ENCODE data around the gene COQ8B.
"Not testable (repeated sequence)": the region's sequence is repeated elsewhere in the genome, so short reads cannot be mapped to it uniquely, and the experiment has no call there.

The COQ8B gene

GRCh38 chr19:40742477-40742876 lies 25.8 kb upstream of the COQ8B start:
- DNase-seq (ENCODE audit: low read depth, low spot score): no peak

GRCh38 chr19:40741527-40742390 lies 25.1 kb upstream of the COQ8B start:
- no peak for DNase-seq (ENCODE audit: low read depth, low spot score)

GRCh38 chr19:40740747-40741146 lies 24.1 kb upstream of the COQ8B start:
- no peak for DNase-seq (ENCODE audit: low read depth, low spot score)

- peak; percentile 37 for DNase-seq (ENCODE audit: low read depth, low spot score)
Observed at GRCh38 chr19:40739871-40740703, 23.4 kb upstream of the COQ8B start.

GRCh38 chr19:40739030-40739839 lies 22.5 kb upstream of the COQ8B start:
- DNase-seq (ENCODE audit: low read depth, low spot score): no peak

GRCh38 chr19:40737102-40737644 lies 20.5 kb upstream of the COQ8B start:
- DNase-seq (ENCODE audit: low read depth, low spot score): no peak

GRCh38 chr19:40736661-40737060 lies 20.0 kb upstream of the COQ8B start:
- DNase-seq (ENCODE audit: low read depth, low spot score): no peak

GRCh38 chr19:40735013-40735771 lies 18.5 kb upstream of the COQ8B start:
- DNase-seq (ENCODE audit: low read depth, low spot score): peak; percentile 31

- no peak for DNase-seq (ENCODE audit: low read depth, low spot score)
Observed at GRCh38 chr19:40733149-40733548, 16.5 kb upstream of the COQ8B start.

- not testable (repeated sequence) for DNase-seq (ENCODE audit: low read depth, low spot score)
Observed at GRCh38 chr19:40732304-40732703, 15.6 kb upstream of the COQ8B start.

- DNase-seq (ENCODE audit: low read depth, low spot score): not testable (repeated sequence)
Observed at GRCh38 chr19:40730065-40730464, 13.4 kb upstream of the COQ8B start.

- DNase-seq (ENCODE audit: low read depth, low spot score): no peak
Observed at GRCh38 chr19:40726279-40726678, 9.6 kb upstream of the COQ8B start.

GRCh38 chr19:40724855-40725254 lies 8.2 kb upstream of the COQ8B start:
- no peak for DNase-seq (ENCODE audit: low read depth, low spot score)

GRCh38 chr19:40724315-40724714 lies 7.6 kb upstream of the COQ8B start:
- DNase-seq (ENCODE audit: low read depth, low spot score): no peak

GRCh38 chr19:40723661-40724254 lies 7.1 kb upstream of the COQ8B start:
- no peak for DNase-seq (ENCODE audit: low read depth, low spot score)

- DNase-seq (ENCODE audit: low read depth, low spot score): no peak
Observed at GRCh38 chr19:40721936-40722661, 5.4 kb upstream of the COQ8B start.

- no peak for DNase-seq (ENCODE audit: low read depth, low spot score)
Observed at GRCh38 chr19:40721140-40721486, 4.4 kb upstream of the COQ8B start.

- DNase-seq (ENCODE audit: low read depth, low spot score): no peak
Observed at GRCh38 chr19:40719414-40719894, 2.8 kb upstream of the COQ8B start.

- peak; percentile 73 for DNase-seq (ENCODE audit: low read depth, low spot score)
Observed at GRCh38 chr19:40718774-40719391, 2.2 kb upstream of the COQ8B start.

Measured in ELF-1 (cell line).